Panc1 (cell line): ENCODE measurements around the gene MGAT5. TPM values are rescaled to one million over a fixed set of nuclear protein-coding genes. Genes with fewer than 3 reads are reported as not detected.

Experiments
- ATAC-seq: fragments of 200-7000 bp; cut with Tn5 transposase; 2 replicates; pipeline ENCODE4 v1.9.1; 2020; ENCODE audit warnings: mild to moderate bottlenecking, moderate library complexity
- BruUV-seq: library from RNA; stranded (reverse); fragments of 400-500 nt; replicated peaks from 2 replicates; lab custom pipeline; 2021; lab: Mats Ljungman, UMichigan
- CTCF ChIA-PET: fragments of 300-600 bp; sonication (Branson Sonifier 250); formaldehyde crosslinking; loops from one replicate; lab custom pipeline; 2022; ENCODE audit warnings: antibody characterized with exemption; lab: Charles Lee
- POLR2A ChIA-PET: fragments of 300-600 bp; sonication (Branson Sonifier 250); formaldehyde crosslinking; loops from one replicate; lab custom pipeline; 2022; ENCODE audit warnings: antibody characterized with exemption; lab: Charles Lee
- DNase-seq: peaks from one replicate; pipeline ENCODE4 v3.0.0-alpha.2; 2010; ENCODE audit warnings: low read depth, low spot score
- H3K27ac ChIP-seq: 2 replicates; pipeline ENCODE4 v1.5.1; 2011; ENCODE audit warnings: mild to moderate bottlenecking, low read length, inconsistent platforms
- H3K27me3 ChIP-seq: fragments of 200-500 bp; sonication (Bioruptor generic); 2 replicates; pipeline ENCODE4 v1.6.0; 2014; ENCODE audit warnings: low read length, inconsistent platforms; ENCODE audit not compliant: control insufficient read depth, insufficient read depth
- H3K36me3 ChIP-seq: fragments of 200-500 bp; sonication (Bioruptor generic); 2 replicates; pipeline ENCODE4 v1.5.1; 2014; ENCODE audit warnings: inconsistent platforms, mild to moderate bottlenecking, low read length, moderate library complexity; ENCODE audit not compliant: control insufficient read depth, insufficient read depth
- H3K4me1 ChIP-seq: 2 replicates; pipeline ENCODE4 v1.5.1; 2011; ENCODE audit warnings: inconsistent platforms, mild to moderate bottlenecking, low read length, moderate library complexity; ENCODE audit not compliant: control insufficient read depth, insufficient read depth
- H3K4me3 ChIP-seq, 2 experiments: 2 replicates each; pipeline ENCODE4 v1.5.1; 2011 to 2012; ENCODE audit warnings: low read depth in 2 of 2, low read length in 2 of 2, mild to moderate bottlenecking in 2 of 2, inconsistent platforms in 1 of 2, moderate library complexity in 1 of 2
- H3K9me3 ChIP-seq: fragments of 200-500 bp; sonication (Bioruptor generic); 2 replicates; pipeline ENCODE4 v1.5.1; 2014; ENCODE audit warnings: low read depth, mild to moderate bottlenecking, inconsistent platforms, low read length, moderate library complexity; ENCODE audit not compliant: control insufficient read depth, insufficient read depth
- POLR2AphosphoS5 ChIP-seq: IDR thresholded peaks from 2 replicates; pipeline ENCODE4 v1.6.1; 2012; ENCODE audit warnings: mild to moderate bottlenecking, low read depth, low read length, moderate library complexity
- SIN3A ChIP-seq: IDR thresholded peaks from 2 replicates; pipeline ENCODE4 v1.6.1; 2012; ENCODE audit warnings: low read depth, mild to moderate bottlenecking, low read length, moderate library complexity, borderline replicate concordance; ENCODE audit not compliant: insufficient read depth
- TCF7L2 ChIP-seq: IDR thresholded peaks from 2 replicates; pipeline ENCODE4 v1.6.1; 2011; ENCODE audit warnings: mild to moderate bottlenecking, low read depth, low read length, inconsistent platforms
- in situ Hi-C: cut with HindIII; loops from 2 replicates; pipeline ENCODE4 v1.10.0; 2016; ENCODE audit warnings: low sequenced_read_pairs, low pct_unique_long_range_greater_than_20kb
- intact Hi-C: fragments of 100-400 bp; cut with micrococcal nuclease; formaldehyde crosslinking; loops from one replicate; pipeline ENCODE4 v1.10.0; 2022; ENCODE audit not compliant: unreplicated experiment
- total RNA-seq: library from RNA; stranded (reverse); gene quantifications from one replicate; pipeline ENCODE4 v1.2.1, GENCODE V29; 2021; ENCODE audit not compliant: unreplicated experiment
- TF ChIP-seq, protein P1 (sequence below), 2 experiments: IDR thresholded peaks; 2 replicates each; pipeline ENCODE4 v1.6.1; 2011 to 2012; ENCODE audit warnings: low read depth in 2 of 2, control low read depth in 1 of 2, low read length in 1 of 2, mild to moderate bottlenecking in 1 of 2, moderate library complexity in 1 of 2; ENCODE audit not compliant: insufficient read depth in 1 of 2
- TF ChIP-seq, protein P2 (sequence below): fragments of 450-650 bp; IDR thresholded peaks from 2 replicates; pipeline ENCODE4 v1.5.1; 2017; ENCODE audit warnings: mild to moderate bottlenecking

MGAT5 gene
- total RNA-seq, 1 experiment from 2014 or later = 22.1 TPM

DNA sequence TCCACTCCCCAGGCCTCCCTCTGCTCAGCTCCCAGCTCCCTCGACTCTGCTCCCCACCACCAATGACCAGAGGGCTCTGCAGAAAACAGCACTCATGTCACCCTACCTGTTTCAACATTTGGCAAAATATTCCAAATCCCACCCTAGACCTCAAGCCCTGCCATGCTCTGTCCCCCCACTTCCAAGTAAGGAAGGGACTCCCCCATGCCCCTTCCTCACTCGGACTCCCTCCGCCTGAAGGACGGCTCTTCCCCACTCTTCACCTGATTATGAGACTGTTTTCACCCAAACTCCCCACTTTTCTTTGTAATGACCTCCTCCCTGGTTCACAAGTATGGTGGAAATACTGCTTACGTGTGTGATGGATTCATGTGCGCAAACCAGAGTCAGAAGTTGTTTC is 208.4 kb downstream of the MGAT5 start:
- intact Hi-C loops = loop anchor here (5.0 kb wide), 1 partner anchor 435 kb away; no protein-coding TSS in a partner anchor
- no peak for DNase-seq
- in situ Hi-C loops = no loop called here

DNA sequence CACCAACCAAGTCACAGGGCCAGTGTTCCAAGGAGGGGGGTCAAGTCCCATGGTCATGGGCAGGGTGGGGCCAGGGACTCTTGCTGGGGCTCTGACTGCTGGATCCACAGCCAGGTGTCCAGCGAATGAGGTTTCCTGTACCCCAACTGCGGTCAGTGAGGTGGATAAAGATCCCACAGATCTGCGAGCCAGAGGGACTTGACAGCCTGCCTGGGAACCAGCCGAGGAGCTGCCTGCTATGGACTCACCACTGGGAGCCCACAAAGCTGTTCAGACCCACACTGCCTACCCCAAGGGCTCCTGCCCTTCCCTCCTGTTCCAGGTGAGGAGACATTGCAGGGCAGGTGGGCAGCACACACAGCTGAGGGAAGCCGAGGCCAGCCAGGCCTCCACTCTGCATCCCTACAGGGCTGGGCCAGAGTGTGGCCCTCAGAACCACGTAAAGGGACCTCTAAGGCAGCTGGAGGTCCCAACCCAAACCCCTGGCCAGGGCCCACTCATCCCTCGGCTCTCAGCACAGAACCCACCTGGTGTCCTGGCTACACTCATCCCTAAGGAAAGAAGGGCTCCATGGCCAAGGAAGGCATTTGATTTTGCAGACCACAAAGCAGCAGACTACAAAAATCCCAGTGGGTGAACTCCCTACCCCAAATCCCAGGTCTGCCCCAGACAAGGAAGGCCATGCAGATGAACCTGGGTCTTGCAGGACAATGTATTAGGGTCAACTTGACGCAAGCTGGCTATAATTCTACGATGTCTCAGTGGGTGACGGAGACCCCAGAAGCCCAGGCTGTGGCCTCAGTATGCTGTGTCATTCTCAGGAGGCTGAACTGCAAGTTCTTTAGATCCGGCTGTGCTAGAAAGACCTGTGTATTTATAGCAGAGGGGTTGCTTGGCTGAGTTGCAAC is 209.2 kb downstream of the MGAT5 start:
- ChIA-PET POLR2A (no interaction called here), CTCF (no interaction called here)
- Histone ChIP-seq H3K4me3 (no peak overlapping the region), H3K27me3 (no peaks in the 10 kb centered on the region), H3K27ac (no peak overlapping the region), H3K36me3 (no peaks in the 10 kb centered on the region), H3K4me1 (no peaks in the 10 kb centered on the region), H3K9me3 (no peaks in the 10 kb centered on the region)
- DNase-seq = no peak
- TF ChIP-seq POLR2AphosphoS5 = no peak
- TF ChIP-seq, protein P1, sequence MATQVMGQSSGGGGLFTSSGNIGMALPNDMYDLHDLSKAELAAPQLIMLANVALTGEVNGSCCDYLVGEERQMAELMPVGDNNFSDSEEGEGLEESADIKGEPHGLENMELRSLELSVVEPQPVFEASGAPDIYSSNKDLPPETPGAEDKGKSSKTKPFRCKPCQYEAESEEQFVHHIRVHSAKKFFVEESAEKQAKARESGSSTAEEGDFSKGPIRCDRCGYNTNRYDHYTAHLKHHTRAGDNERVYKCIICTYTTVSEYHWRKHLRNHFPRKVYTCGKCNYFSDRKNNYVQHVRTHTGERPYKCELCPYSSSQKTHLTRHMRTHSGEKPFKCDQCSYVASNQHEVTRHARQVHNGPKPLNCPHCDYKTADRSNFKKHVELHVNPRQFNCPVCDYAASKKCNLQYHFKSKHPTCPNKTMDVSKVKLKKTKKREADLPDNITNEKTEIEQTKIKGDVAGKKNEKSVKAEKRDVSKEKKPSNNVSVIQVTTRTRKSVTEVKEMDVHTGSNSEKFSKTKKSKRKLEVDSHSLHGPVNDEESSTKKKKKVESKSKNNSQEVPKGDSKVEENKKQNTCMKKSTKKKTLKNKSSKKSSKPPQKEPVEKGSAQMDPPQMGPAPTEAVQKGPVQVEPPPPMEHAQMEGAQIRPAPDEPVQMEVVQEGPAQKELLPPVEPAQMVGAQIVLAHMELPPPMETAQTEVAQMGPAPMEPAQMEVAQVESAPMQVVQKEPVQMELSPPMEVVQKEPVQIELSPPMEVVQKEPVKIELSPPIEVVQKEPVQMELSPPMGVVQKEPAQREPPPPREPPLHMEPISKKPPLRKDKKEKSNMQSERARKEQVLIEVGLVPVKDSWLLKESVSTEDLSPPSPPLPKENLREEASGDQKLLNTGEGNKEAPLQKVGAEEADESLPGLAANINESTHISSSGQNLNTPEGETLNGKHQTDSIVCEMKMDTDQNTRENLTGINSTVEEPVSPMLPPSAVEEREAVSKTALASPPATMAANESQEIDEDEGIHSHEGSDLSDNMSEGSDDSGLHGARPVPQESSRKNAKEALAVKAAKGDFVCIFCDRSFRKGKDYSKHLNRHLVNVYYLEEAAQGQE (IDR thresholded peaks at IDR 0.05; ENCODE audit: insufficient read depth in 1 of 2, low read depth in 2 of 2, low read length in 1 of 2) = no peak
- no peak for TF ChIP-seq TCF7L2
- TF ChIP-seq SIN3A = no peak
- TF ChIP-seq, protein P2, sequence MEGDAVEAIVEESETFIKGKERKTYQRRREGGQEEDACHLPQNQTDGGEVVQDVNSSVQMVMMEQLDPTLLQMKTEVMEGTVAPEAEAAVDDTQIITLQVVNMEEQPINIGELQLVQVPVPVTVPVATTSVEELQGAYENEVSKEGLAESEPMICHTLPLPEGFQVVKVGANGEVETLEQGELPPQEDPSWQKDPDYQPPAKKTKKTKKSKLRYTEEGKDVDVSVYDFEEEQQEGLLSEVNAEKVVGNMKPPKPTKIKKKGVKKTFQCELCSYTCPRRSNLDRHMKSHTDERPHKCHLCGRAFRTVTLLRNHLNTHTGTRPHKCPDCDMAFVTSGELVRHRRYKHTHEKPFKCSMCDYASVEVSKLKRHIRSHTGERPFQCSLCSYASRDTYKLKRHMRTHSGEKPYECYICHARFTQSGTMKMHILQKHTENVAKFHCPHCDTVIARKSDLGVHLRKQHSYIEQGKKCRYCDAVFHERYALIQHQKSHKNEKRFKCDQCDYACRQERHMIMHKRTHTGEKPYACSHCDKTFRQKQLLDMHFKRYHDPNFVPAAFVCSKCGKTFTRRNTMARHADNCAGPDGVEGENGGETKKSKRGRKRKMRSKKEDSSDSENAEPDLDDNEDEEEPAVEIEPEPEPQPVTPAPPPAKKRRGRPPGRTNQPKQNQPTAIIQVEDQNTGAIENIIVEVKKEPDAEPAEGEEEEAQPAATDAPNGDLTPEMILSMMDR = no peak
- in situ Hi-C loops (no loop called here), intact Hi-C loops (loop anchor here (5.0 kb wide), 1 partner anchor 434 kb away; no protein-coding TSS in a partner anchor)
- BruUV-seq = no TSS peak
- ATAC-seq = no peak

More for the DNA sequence above, 208.4 kb downstream of the MGAT5 start:
- Histone ChIP-seq H3K27me3 (no peaks in the 10 kb centered on the region), H3K9me3 (no peaks in the 10 kb centered on the region), H3K27ac (no peak overlapping the region), H3K4me1 (no peaks in the 10 kb centered on the region), H3K36me3 (no peaks in the 10 kb centered on the region), H3K4me3 (no peak overlapping the region)
- ChIA-PET POLR2A (no interaction called here), CTCF (no interaction called here)
- TF ChIP-seq, protein P1 (IDR thresholded peaks at IDR 0.05; ENCODE audit: insufficient read depth in 1 of 2, low read depth in 2 of 2, low read length in 1 of 2) = no peak
- TF ChIP-seq, protein P2 = no peak
- TF ChIP-seq POLR2AphosphoS5 (no peak), SIN3A (no peak), TCF7L2 (no peak)
- no peak for ATAC-seq
- no TSS peak for BruUV-seq
